ENCODE measurements around the gene WASF2.

DNA sequence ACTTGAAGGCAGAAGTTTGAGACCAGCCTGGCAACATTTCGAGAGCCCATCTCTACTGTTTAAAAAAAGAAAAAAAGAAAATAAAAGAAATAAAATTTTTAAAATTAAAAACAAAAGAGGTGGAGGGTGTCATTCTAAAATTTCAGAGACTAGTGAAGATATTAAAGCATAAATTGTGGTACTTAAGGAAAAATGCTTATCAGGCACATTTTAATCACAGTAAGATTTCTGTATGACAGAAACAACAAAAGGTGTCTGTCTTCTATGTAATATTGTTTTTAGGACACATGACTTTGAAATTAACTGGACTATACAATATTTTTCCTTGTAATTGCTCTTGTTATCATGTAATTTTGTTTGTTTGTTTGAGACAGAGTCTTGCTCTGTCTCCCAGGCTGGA lies 4.6 kb downstream of the WASF2 start:
- TF ChIP-seq CTCF (IDR thresholded peaks at IDR 0.05) (no peak), POLR2A (IDR thresholded peaks at IDR 0.05) (no peak)
